GM23248 (cell line): ENCODE results near the gene ZNF275. TPM values are rescaled to one million over a fixed set of nuclear protein-coding genes. Genes with fewer than 3 reads are reported as not detected.

Experiments used
- DNase-seq: peaks from one replicate; pipeline ENCODE4 v3.0.0-alpha.2; 2015
- H2AFZ ChIP-seq: fragments of 200-600 bp; sonication (generic); 2 replicates; pipeline ENCODE4 v1.6.1; 2016; ENCODE audit warnings: antibody characterized with exemption
- H3F3A ChIP-seq: fragments of 200-600 bp; sonication (generic); 2 replicates; pipeline ENCODE4 v1.6.1; 2016; ENCODE audit warnings: mild to moderate bottlenecking, antibody characterized with exemption, mixed run types; ENCODE audit not compliant: insufficient read depth
- H3K27ac ChIP-seq: fragments of 200-600 bp; sonication (generic); 2 replicates; pipeline ENCODE4 v1.5.1; 2016; ENCODE audit warnings: mild to moderate bottlenecking
- H3K27me3 ChIP-seq: fragments of 200-600 bp; sonication (generic); replicated peaks from 2 replicates; pipeline ENCODE4 v1.6.1; 2016; ENCODE audit warnings: mild to moderate bottlenecking; ENCODE audit not compliant: insufficient read depth
- H3K36me3 ChIP-seq: fragments of 200-600 bp; sonication (generic); 2 replicates; pipeline ENCODE4 v1.6.1; 2016; ENCODE audit warnings: low read depth, mild to moderate bottlenecking
- H3K4me1 ChIP-seq: fragments of 200-600 bp; sonication (generic); 2 replicates; pipeline ENCODE4 v1.6.1; 2016; ENCODE audit warnings: mild to moderate bottlenecking; ENCODE audit not compliant: insufficient read depth
- H3K4me2 ChIP-seq: fragments of 200-600 bp; sonication (generic); one replicate; pipeline ENCODE4 v1.6.1; 2016; ENCODE audit warnings: mild to moderate bottlenecking; ENCODE audit not compliant: unreplicated experiment
- H3K4me3 ChIP-seq: fragments of 200-600 bp; sonication (generic); 2 replicates; pipeline ENCODE4 v1.5.1; 2016; ENCODE audit warnings: mild to moderate bottlenecking
- H3K79me2 ChIP-seq: fragments of 200-600 bp; sonication (generic); 2 replicates; pipeline ENCODE4 v1.6.1; 2016; ENCODE audit warnings: mild to moderate bottlenecking; ENCODE audit not compliant: insufficient read depth
- H3K9ac ChIP-seq: fragments of 200-600 bp; sonication (generic); 2 replicates; pipeline ENCODE4 v1.6.1; 2016; ENCODE audit warnings: mild to moderate bottlenecking
- H3K9me2 ChIP-seq: fragments of 200-600 bp; sonication (generic); 2 replicates; pipeline ENCODE4 v1.6.1; 2016; ENCODE audit warnings: mixed run types, mild to moderate bottlenecking, moderate library complexity; ENCODE audit not compliant: insufficient read depth
- H3K9me3 ChIP-seq: fragments of 200-600 bp; sonication (generic); one replicate; pipeline ENCODE4 v1.6.1; 2017; ENCODE audit warnings: low read depth
- H4K20me1 ChIP-seq: fragments of 200-600 bp; sonication (generic); 2 replicates; pipeline ENCODE4 v1.6.0; 2016; ENCODE audit not compliant: insufficient read depth
- EZH2 ChIP-seq: fragments of 200-600 bp; sonication (generic); IDR thresholded peaks from 2 replicates; pipeline ENCODE4 v1.6.1; 2018; ENCODE audit warnings: antibody characterized with exemption, mild to moderate bottlenecking; ENCODE audit not compliant: insufficient read depth, poor library complexity, severe bottlenecking
- EZH2phosphoT487 ChIP-seq: fragments of 200-600 bp; sonication (generic); IDR thresholded peaks from 2 replicates; pipeline ENCODE4 v1.6.1; 2018; ENCODE audit warnings: antibody characterized with exemption, moderate library complexity, mild to moderate bottlenecking, low read depth; ENCODE audit not compliant: insufficient read depth
- WGBS, 2 experiments: methylation state at CpG; one replicate each; pipeline ENCODE4 v1.1.6; 2015 to 2017; ENCODE audit warnings: low lambda C conversion rate in 2 of 2, low coverage in 1 of 2; ENCODE audit errors: missing lambda C conversion rate in 2 of 2; 5-methylcytosine and 5-hydroxymethylcytosine counted together
- in situ Hi-C: fragments of 300-500 bp; cut with MboI; formaldehyde crosslinking; loops from 2 replicates; pipeline ENCODE4 v1.15.0; 2020
- polyA plus RNA-seq: library from polyadenylated mRNA; unstranded; fragments of >200 nt; fragmentation: Nextera tagmentation; extraction: Ambion mirVana; gene quantifications from 2 replicates; pipeline ENCODE4 v1.2.1, GENCODE V29; 2016
- total RNA-seq: library from RNA; depleted of rRNA; stranded (reverse); fragments of >200 nt; shearing (Covaris generic); gene quantifications from 2 replicates; pipeline ENCODE4 v1.2.3, GENCODE V29; 2014

The ZNF275 gene
- total and polyA plus RNA-seq, 2 experiments from 2014 or later, result 6.5 to 11.5 TPM

- WGBS, 2 experiments, result 0% methylated on average over 3 of the region's 13 CpGs; no CpG with 5 or more reads in 1 of the 2 experiments
- H2AFZ ChIP-seq, result no peak overlapping the region
- no peaks in the 10 kb centered on the region for H3K36me3 ChIP-seq
- H3K9ac ChIP-seq, result no peak overlapping the region
- no peaks in the 10 kb centered on the region for H3K9me3 ChIP-seq
- in situ Hi-C loops, result no loop called here
- no peaks in the 10 kb centered on the region for H3K4me1 ChIP-seq
- DNase-seq, result peak; percentile 31
- H3K27me3 ChIP-seq, result no peaks in the 10 kb centered on the region
- H3K9me2 ChIP-seq, result no peaks in the 10 kb centered on the region
- no peaks in the 10 kb centered on the region for H4K20me1 ChIP-seq
- no peak overlapping the region for H3K4me3 ChIP-seq
- TF ChIP-seq EZH2phosphoT487 (no peak), EZH2 (no peak)
- no peak overlapping the region for H3K27ac ChIP-seq
- H3F3A ChIP-seq, result no peaks in the 10 kb centered on the region
- H3K4me2 ChIP-seq, result no peak overlapping the region
- no peaks in the 10 kb centered on the region for H3K79me2 ChIP-seq
Observed at GRCh38 chrX:153320555-153321184, 13.3 kb upstream of the ZNF275 start.

DNA sequence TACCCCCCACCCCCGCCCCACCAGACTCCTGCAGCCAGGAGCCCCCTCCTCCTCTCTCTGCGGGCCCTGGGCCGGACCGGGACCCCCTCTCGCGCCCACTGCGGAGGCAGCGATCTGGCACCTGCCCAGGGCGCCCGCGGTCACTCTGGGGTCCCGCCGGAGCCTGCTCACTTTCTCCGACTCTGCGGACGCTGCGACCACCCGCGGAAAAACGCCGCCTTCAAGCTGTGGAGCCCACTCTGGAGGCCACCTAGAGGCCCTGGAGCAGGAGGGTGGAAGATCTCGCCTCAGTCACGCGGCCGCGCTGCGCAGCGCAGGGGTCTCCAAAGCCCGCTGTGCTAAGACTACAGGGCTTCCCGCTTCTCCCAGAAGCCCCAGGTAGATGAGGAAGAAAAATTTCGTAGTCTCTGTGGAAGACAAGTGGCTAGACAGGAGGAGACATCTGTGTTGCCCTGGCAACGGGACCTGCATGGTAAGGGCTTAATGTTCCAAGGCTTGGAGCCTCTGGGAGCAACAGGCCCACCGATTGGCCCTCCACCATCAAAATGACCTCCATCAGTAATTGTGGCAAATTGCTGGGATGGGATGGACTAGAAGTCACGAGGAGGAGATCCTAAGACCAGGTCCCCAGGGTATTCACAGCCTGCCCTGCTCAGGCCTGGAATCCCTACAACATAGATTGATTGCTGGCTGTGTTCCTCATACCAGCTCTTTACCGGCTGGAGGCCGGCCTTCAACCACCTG is 12.4 kb upstream of the ZNF275 start, which contains the start of gene PNMA6F:
Gene PNMA6F (minus strand): TSS at position 387 of the 744 bp plus-strand sequence. CDS start 1,093 bp downstream, outside the sequence.
- Histone ChIP-seq H3F3A (no peaks in the 10 kb centered on the region), H3K4me3 (no peak within 1 kb of the TSS), H3K36me3 (no peaks in the 10 kb centered on the region), H3K9me3 (no peaks in the 10 kb centered on the region), H4K20me1 (no peaks in the 10 kb centered on the region), H2AFZ (no peak within 1 kb of the TSS), H3K4me1 (no peaks in the 10 kb centered on the region), H3K27ac (no peak within 1 kb of the TSS), H3K9ac (no peak within 1 kb of the TSS), H3K79me2 (no peaks in the 10 kb centered on the region), H3K27me3 (no peaks in the 10 kb centered on the region), H3K9me2 (no peaks in the 10 kb centered on the region), H3K4me2 (no peak within 1 kb of the TSS)
- 13 to 17% methylated on average over 20 to 32 of the region's 36 CpGs for WGBS, 2 experiments
- in situ Hi-C loops, result no loop called here
- no peak for TF ChIP-seq EZH2
- TF ChIP-seq EZH2phosphoT487, result no peak
- DNase-seq, result no peak

DNA sequence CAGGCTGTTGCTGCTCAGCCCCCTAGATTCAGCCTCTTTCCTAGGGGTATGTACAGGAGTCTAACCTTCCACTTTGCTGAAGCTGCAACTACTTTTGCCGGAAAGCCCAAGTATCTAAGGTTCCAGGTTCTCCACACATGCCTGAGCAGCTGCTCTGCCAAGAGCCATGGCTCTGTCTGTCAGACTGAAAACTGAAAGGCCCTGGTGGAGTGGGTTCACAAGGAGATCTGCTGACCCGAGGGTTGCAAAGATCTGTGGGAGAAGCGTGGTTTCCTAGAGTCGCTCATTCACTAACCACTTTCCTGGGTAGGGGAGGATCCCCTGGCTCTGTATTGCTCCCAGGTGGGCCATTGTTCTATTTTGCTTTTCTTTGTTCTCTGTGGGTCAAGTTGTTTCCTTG is 6.4 kb upstream of the ZNF275 start:
- in situ Hi-C loops, result no loop called here
- 49 to 55% methylated on average over 4 of the region's 4 CpGs for WGBS, 2 experiments

GRCh38 chrX:153333266-153333665 is 687 bp upstream of the ZNF275 start:
- H3K36me3 ChIP-seq, result no peaks in the 10 kb centered on the region
- no peaks in the 10 kb centered on the region for H3K4me1 ChIP-seq
- H3K27me3 ChIP-seq, result no peaks in the 10 kb centered on the region
- H3K9me3 ChIP-seq, result no peaks in the 10 kb centered on the region
- H4K20me1 ChIP-seq, result no peaks in the 10 kb centered on the region
- H3F3A ChIP-seq, result peaks cover 3% of the 10 kb centered on the region; the same call in 1 of the 2 replicates
- H3K79me2 ChIP-seq, result peaks cover 41% of the 10 kb centered on the region
- H3K4me3 ChIP-seq, result peak overlapping the region; percentile 68
- H3K9ac ChIP-seq, result peak overlapping the region; percentile 66
- in situ Hi-C loops, result no loop called here
- H3K27ac ChIP-seq, result peak overlapping the region; percentile 81
- WGBS, 2 experiments, result 10 to 32% methylated on average over 2 of the region's 2 CpGs
- no peak for TF ChIP-seq EZH2
- no peak for TF ChIP-seq EZH2phosphoT487
- peak overlapping the region; percentile 60; the same call in 1 of the 2 replicates for H2AFZ ChIP-seq
- DNase-seq, result peak; percentile 69
- H3K4me2 ChIP-seq, result peak overlapping the region; percentile 85
- H3K9me2 ChIP-seq, result no peaks in the 10 kb centered on the region

More for the DNA sequence above, 6.4 kb upstream of the ZNF275 start:
- Histone ChIP-seq H2AFZ (no peak overlapping the region), H3F3A (no peaks in the 10 kb centered on the region), H3K4me2 (no peak overlapping the region), H3K79me2 (no peaks in the 10 kb centered on the region), H3K4me3 (no peak overlapping the region), H3K9me3 (no peaks in the 10 kb centered on the region), H3K4me1 (no peaks in the 10 kb centered on the region), H3K36me3 (no peaks in the 10 kb centered on the region), H3K27me3 (no peaks in the 10 kb centered on the region), H3K27ac (no peak overlapping the region), H3K9ac (no peak overlapping the region), H4K20me1 (no peaks in the 10 kb centered on the region), H3K9me2 (no peaks in the 10 kb centered on the region)
- DNase-seq, result no peak
- TF ChIP-seq EZH2phosphoT487, result no peak
- no peak for TF ChIP-seq EZH2
